Measurements from ENCODE around the gene ACY1.

ACY1 gene

DNA sequence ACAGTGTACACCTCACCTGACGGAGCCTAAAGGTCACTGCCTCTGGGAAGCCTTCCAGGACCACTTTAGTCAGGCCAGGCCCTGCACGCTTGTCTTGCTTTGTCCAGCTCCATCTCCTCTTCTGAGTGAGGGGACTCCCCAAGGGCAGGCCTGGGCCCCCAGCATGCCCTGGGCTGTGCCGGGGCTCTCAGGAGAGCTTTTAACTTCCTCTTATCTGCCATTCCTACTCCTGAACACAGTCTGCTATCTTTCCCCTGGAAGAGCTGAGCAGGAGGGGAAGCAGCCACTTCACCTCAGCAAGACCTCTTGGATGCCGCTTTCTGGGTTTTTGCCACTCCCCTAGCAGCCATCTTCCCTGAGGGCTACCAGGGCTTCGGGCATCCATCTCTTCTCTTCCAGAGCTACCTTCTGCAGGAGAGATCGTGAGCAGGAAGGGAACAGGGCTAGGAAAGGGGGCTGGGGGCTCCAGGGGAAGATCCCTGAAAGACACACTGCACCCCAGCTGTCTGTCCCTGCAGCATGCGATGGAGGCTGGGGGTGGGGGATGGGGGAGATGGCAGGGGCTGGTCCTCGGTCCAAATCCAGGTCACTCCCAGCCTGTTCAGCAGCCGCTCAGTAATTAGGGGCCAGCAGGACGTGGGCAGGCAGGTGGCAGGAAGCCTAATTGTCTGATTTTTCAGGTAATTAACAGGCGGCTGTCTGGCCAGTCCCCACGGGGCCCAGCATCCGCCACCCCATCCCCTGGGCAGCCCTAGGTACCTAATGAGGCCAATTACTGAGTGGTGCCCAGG is 32.3 kb downstream of the ACY1 start:
- ATAC-seq (no peak), DNase-seq (ENCODE audit: low spot score in 2 of 2) (no peak)
- Mint-ChIP-seq H3K36me3 (no peaks in the 10 kb centered on the region), H3K4me3 (no peak overlapping the region), H3K4me1 (no peaks in the 10 kb centered on the region), H3K9me3 (no peaks in the 10 kb centered on the region), H3K27ac (no peak overlapping the region)

DNA sequence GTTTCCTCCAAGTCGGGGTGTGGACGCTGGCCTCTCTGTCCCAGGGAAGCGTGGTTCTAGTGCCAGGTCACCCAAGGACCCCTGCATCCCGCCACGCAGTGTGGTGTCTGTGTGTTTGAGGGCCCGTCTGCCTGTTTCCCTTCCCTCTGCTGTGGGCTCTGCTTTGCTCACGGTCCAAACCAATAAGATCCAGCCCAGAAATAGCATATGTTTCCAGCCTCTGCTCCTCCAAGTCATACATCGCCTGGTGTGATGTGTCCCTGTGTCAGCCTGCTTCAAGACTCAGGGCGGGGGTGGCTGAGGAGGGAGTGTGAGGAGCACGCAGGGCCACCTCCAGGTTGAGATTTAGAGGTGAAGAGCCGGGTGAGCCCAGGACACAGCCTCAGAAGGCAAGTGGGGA is 34.3 kb downstream of the ACY1 start:
- no peak for ATAC-seq
- Mint-ChIP-seq H3K9me3 (no peaks in the 10 kb centered on the region), H3K27ac (no peak overlapping the region), H3K4me1 (no peaks in the 10 kb centered on the region), H3K36me3 (no peaks in the 10 kb centered on the region), H3K4me3 (no peak overlapping the region)
- no peak for DNase-seq (ENCODE audit: low spot score in 2 of 2)

DNA sequence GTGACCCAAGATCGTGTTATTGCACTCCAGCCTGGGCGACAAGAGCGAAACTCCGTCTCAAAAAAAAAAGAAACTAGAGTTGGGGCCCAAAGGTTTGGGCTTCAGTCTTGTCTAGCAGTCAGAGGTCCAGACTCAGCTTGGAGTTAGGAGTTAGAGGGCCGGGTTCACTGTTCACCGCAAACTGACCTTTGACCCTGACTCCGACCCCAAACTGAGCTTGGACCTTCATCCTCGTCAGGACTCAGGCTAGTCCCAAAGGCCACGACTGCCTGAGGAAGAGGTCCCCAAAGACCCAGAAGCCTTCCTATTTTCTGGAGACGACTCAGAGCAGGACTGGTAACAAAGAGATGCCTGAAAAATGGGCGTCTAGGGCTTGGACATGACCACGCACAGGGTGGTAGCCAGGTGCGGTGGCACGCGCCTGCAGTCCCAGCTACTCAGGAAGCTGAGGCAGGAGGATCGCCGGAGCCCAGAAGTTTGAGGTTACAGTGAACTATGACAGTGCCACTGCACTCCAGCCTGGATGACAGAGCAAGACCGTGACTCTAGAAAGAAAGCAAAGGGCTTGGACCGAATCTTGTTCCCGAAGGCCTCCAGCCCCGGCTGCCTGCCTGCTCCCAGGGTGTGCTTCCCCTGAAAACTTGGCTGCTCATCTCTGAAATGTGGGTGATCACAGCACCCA is 35.1 kb downstream of the ACY1 start:
- Mint-ChIP-seq H3K4me3 (no peak overlapping the region), H3K9me3 (no peaks in the 10 kb centered on the region), H3K27ac (no peak overlapping the region), H3K4me1 (no peaks in the 10 kb centered on the region), H3K36me3 (no peaks in the 10 kb centered on the region)
- ATAC-seq, result no peak
- DNase-seq (ENCODE audit: low spot score in 2 of 2), result no peak

DNA sequence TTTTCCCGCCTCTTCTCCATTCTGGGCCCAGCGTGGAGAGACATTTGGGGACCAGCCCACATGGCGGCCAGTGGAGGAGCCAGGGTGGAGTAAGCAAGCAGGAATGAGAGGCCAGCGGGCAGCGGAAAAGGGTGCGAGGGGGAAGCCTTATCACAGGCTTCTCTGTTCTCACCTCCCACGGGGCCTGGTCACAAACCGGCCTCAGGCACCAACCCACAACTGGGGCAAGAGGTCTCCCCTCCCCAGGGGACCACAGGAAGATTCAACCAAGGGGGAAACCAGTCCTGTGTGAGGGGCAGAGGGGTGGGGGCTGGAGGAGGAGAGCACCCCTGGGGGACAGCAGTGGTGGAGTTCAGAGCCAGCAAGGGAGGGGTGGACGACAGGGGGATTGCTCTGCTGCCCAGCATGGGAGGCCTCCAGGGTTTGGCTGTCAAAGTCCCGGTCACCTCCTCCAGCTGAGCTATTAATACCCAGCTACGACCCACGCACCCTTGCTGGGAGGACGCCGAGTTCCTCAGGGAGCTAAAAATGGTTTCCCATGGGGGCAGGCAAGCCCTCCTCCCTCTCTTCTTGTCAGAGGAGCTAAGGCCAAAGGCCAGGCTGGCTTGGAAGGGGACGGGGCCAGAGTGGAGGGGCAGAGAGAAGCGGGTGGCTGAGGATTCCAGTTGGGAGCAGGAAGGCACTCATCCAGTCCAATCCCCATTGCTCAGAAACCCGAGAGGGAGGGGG is 36.2 kb downstream of the ACY1 start:
- Mint-ChIP-seq H3K27ac (no peak overlapping the region), H3K9me3 (no peaks in the 10 kb centered on the region), H3K36me3 (no peaks in the 10 kb centered on the region), H3K4me1 (no peaks in the 10 kb centered on the region), H3K4me3 (no peak overlapping the region)
- no peak for ATAC-seq
- no peak for DNase-seq (ENCODE audit: low spot score in 2 of 2)

DNA sequence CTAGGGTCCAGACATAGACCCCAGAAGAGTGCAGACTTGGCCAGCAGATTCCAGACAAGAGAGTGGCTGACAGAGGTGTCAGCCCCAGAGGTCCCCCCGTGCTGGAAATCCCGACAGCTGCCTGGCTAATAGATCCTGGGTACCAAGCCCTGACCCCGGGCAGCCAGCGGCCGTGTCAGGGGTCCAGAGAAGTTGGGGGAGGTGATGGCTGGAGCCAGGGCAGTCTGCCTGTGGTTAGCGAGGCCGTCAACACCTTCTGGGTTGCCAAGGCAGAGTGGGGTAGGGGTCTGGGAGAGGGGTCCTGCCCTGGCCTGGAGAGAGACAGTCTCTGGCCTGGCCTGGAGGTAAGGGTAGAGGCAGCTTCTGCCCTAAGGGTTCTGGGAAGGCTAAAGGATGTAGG is 37.5 kb downstream of the ACY1 start:
- Mint-ChIP-seq H3K4me1 (peaks cover 11% of the 10 kb centered on the region), H3K9me3 (no peaks in the 10 kb centered on the region), H3K4me3 (no peak overlapping the region)

DNA sequence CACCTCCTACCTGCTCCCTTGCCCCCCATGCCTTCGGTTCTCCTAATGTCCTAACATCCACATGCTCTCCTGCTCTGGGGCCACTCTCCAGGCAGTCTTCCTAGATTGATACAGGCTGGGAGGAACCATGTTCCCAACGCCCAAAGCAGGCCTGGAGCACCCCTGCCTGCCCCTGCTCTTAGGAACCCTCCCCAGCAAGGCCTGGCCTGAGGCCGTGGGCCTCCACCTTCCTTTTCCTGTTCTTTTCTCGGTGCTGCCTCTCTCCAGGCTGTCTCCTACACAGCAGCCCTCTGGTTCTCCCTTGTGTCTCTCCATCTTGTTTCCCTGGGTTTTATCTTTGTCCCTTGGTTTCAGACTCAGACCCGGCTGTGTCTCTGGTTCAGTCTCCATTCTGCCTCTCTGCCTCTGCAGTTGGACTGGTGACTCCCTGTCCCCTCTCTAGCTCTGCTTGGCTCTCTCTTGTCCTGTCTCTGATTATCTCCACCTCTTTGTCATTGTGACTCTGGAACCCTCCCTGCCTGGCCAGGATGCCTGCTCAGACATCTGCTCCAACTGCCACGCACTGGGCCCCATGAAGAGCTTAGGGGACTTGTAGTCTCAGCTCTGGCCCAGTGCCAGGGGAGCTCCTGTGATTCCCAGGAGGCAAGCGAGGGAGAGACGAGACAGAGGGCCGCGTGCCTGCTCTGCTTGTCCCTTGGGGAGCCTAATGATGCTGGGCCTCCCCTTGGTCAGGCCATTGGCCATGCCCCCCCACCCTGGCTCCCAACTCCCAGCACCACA is 38.3 kb downstream of the ACY1 start:
- peak overlapping the region; percentile 71 for H3K27ac Mint-ChIP-seq
- no peaks in the 10 kb centered on the region for H3K36me3 Mint-ChIP-seq
- DNase-seq (ENCODE audit: low spot score in 2 of 2), result no peak

More for the DNA sequence above, 37.5 kb downstream of the ACY1 start:
- peak overlapping the region; percentile 71 for H3K27ac Mint-ChIP-seq
- H3K36me3 Mint-ChIP-seq, result no peaks in the 10 kb centered on the region
- ATAC-seq (no peak), DNase-seq (ENCODE audit: low spot score in 2 of 2) (no peak)

DNA sequence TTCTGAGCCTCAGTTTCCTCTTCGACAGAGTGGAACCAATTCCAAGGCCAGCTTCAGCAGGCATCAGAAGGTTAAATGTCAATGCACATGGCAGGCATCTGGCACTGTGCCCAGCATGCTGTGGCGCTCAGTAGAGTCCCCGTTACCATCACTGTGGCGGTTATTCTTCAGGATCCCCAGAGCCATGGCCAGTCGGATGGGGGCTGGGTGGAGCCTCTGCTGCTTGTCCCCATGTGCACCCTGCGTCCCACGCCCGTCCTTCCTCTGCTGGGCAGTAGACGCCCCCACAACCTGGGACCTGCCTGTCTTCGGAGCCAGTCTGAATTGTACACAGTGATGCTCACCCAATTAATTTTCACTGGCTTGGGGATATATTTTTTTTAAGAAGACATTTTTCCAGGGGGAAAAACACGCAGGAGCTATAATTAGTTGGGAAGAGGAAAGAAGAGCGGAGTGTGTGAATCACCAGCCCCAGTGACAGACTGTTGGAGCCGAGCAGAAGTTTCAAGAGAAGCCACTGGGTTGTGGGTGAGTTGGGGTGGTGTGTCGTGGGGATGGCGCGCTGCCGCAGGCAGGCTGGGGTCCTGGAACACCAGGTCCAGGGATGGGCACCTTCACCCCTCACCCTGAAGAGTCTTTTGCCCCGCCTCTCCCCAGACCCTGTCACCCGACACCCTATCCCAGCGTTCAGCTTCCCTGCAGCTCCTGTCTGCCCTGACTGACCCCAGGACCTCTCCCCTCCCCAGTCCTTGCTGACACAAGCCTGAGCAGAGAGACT is 39.2 kb downstream of the ACY1 start:
- H3K27ac Mint-ChIP-seq, result peak overlapping the region; percentile 71
- H3K36me3 Mint-ChIP-seq, result no peaks in the 10 kb centered on the region
- no peaks in the 10 kb centered on the region for H3K9me3 Mint-ChIP-seq
- ATAC-seq (no peak), DNase-seq (ENCODE audit: low spot score in 2 of 2) (no peak)
- peaks cover 17% of the 10 kb centered on the region for H3K4me1 Mint-ChIP-seq
- no peak overlapping the region for H3K4me3 Mint-ChIP-seq

More for the DNA sequence above, 38.3 kb downstream of the ACY1 start:
- no peaks in the 10 kb centered on the region for H3K9me3 Mint-ChIP-seq
- ATAC-seq, result no peak
- peaks cover 17% of the 10 kb centered on the region for H3K4me1 Mint-ChIP-seq
- no peak overlapping the region for H3K4me3 Mint-ChIP-seq

DNA sequence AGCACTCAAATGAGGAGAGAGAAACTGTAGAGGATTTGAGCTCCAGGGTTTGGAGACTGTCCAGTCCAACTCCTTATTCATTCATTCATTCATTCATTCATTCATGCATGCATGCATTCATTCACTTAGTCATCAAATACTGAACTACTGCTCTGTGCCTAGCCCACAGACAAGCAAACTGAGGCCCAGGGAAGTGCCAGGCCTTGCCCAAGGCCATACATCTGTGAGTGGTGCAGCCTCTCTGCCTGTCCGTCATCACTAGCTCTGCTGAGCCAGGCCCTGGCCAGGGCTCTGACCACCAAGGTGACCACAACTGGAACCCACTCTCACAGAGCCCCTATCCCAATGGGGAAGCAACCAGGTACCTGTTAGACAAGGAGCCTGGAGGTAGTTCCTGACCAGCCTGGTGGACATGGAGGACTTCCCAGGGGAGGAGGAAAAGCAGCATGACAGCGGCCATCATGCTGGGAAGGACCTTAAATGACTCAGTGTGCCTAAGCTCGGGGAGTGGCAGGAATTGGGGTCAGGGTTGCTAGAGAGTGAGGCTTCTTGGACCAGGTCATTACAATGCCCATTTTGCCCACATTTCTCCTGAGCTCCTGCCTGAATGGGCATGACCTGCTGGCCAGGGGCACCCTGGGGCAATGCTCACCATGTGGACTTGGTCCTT is 39.9 kb downstream of the ACY1 start:
- no peaks in the 10 kb centered on the region for H3K9me3 Mint-ChIP-seq
- H3K4me3 Mint-ChIP-seq, result no peak overlapping the region
- peaks cover 17% of the 10 kb centered on the region for H3K4me1 Mint-ChIP-seq
- H3K36me3 Mint-ChIP-seq, result no peaks in the 10 kb centered on the region
- H3K27ac Mint-ChIP-seq, result peak overlapping the region; percentile 5
- no peak for ATAC-seq
- DNase-seq (ENCODE audit: low spot score in 2 of 2), result no peak

DNA sequence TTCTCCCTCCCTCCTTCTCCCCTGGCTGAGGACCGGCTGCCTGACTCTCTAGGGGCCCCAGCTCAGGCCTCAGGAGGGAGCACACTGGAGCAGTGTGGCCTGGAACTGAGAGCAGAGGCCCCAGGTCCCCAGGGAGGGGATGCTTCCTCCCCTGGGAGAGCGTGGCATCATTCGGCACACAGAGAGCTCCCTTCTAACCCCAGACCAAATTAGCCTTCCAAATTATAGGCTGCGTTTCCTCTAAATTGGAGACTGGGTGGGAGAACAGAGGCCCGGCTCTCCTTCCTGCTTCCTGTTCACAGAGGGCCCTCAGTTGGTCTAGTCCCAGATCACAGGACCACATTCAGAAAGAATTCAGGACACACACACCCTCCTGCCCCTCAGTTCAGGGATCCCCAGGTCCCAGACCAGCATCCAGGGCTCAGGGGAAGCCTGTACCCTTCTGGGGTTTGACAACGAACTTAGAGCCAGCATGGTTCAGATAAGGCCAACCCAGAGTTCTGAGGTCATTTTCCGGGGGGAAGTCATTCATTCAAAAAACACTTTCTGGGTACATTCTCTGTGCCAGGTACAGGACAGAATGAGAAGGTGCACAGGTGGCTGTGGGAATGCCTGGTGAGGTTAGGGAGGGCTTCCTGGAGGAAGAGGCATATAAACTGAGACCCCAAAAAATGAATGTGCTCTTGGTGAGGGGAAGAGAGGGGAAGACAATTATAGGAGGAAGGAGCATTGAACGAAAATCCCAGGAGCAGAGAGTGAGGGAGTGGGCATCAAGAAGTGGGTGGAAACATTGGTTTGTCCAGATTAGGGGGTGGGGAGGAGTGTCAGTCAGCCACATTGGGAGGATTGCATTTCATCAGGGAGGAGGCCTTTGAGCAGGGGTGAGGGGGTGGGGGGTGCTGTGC is 40.8 kb downstream of the ACY1 start:
- Mint-ChIP-seq H3K27ac (peak overlapping the region; percentile 5), H3K36me3 (no peaks in the 10 kb centered on the region), H3K9me3 (no peaks in the 10 kb centered on the region), H3K4me3 (no peak overlapping the region), H3K4me1 (peaks cover 17% of the 10 kb centered on the region)
- no peak for ATAC-seq
- DNase-seq (ENCODE audit: low spot score in 2 of 2), result no peak

DNA sequence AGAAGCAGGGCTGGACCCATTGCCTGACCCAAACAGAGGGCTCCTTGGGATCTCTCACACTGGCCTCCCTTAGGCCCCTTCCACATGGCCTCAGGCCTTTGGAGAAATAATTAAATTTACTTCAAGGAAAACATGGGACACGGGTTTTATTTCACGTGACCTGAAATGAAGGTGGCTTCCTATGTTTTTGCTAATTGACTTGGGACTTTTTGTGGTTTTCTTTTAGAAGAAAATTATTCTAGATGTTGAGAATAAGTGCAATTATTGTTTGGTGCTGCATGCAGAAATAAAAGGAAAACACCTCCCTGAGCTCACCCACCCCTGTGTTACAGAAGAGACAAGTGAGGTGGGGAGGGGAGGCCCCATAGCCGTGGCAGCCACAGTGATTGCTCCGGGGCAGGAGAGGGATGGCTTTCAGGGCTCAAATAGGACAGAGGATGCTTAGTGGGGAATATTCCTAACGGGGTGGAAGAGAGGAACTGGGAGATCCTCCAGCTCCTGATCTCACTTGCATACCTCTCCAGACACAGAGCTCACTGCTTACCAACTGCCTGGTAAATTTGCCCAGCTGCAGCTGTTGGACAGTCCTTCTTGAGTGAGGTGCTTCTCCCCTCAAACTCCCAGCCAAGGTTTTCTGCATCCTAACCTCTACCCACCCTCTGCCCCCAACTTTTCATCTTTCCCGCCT is 41.6 kb downstream of the ACY1 start:
- H3K4me3 Mint-ChIP-seq, result no peak overlapping the region
- peaks cover 17% of the 10 kb centered on the region for H3K4me1 Mint-ChIP-seq
- no peaks in the 10 kb centered on the region for H3K9me3 Mint-ChIP-seq
- DNase-seq (ENCODE audit: low spot score in 2 of 2) (no peak), ATAC-seq (no peak)
- H3K36me3 Mint-ChIP-seq, result no peaks in the 10 kb centered on the region
- H3K27ac Mint-ChIP-seq, result peak overlapping the region; percentile 5

DNA sequence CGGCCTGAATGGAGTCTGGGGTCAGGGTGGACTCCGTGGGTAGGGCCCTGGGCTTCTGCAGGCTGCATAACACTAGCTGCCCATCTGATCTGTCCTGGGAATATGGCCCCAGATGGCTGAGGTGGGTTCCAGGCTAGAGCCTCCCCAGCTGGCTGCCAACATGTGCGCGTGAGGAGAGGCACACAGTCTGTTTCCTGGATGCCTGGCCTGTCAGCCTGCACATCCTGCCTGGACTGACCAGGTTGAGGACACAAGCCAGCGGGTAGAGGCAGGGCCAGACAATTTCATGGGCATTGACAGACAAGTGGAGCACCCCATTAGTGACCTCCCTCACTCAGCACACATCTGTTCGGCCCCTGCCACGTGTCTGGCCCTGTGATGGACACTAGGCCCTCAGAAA is 42.1 kb downstream of the ACY1 start:
- no peaks in the 10 kb centered on the region for H3K9me3 Mint-ChIP-seq
- H3K4me3 Mint-ChIP-seq, result no peak overlapping the region
- H3K36me3 Mint-ChIP-seq, result no peaks in the 10 kb centered on the region
- DNase-seq (ENCODE audit: low spot score in 2 of 2) (no peak), ATAC-seq (no peak)
- peaks cover 17% of the 10 kb centered on the region for H3K4me1 Mint-ChIP-seq
- H3K27ac Mint-ChIP-seq, result peak overlapping the region; percentile 2

DNA sequence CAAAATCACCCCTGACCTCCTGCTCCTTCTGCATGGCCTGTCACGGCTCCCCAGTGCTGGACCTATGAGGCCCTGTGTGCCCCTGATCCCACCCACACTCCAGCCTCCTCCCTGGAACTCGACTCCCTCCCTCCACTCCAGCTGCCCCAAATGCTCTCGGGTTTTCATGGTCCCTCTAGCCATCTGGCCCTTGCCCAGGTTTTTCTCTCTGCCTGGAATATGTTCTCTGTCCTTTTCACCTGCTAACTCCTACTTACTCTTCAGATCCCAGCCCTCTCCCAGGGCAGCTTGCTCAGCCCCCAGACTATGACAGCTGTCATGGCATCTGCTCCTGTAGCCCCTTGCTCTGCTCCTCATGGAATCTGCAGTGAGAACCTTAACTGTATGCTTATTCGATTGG is 42.7 kb downstream of the ACY1 start:
- no peak for DNase-seq (ENCODE audit: low spot score in 2 of 2)
- no peak for ATAC-seq
- Mint-ChIP-seq H3K4me1 (peaks cover 17% of the 10 kb centered on the region), H3K4me3 (no peak overlapping the region), H3K27ac (peak overlapping the region; percentile 2), H3K9me3 (no peaks in the 10 kb centered on the region), H3K36me3 (no peaks in the 10 kb centered on the region)

DNA sequence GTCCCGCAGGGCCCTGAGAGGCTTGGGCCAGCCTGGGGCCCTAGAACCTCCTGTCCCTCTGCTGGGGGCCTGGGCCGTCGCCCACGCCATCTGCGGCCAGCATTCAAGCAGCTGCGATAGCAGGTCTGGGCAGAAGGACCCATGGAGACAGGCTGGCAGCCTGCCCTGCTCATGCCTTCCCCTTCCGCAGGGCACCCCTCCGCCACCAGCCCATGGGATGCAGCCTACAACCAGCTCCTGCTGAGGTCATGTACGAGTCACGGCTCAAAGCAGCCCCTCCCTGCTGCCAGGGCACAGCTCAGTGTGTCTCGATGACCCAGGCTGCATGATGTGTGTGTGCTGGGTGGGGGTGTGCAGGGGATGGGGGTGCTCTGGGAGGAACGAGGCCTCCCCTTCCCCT is 45.2 kb downstream of the ACY1 start:
- Mint-ChIP-seq H3K9me3 (no peaks in the 10 kb centered on the region), H3K4me3 (no peak overlapping the region), H3K36me3 (no peaks in the 10 kb centered on the region), H3K4me1 (peaks cover 23% of the 10 kb centered on the region), H3K27ac (no peak overlapping the region)
- ATAC-seq, result no peak
- no peak for DNase-seq (ENCODE audit: low spot score in 2 of 2)

Measured in stimulated activated effector memory CD8-positive, alpha-beta T cell treated with anti-CD3 and anti-CD28 coated beads, Interleukin-12 subunit alpha, Interleukin-12 subunit beta, amount 100 ng/mL, for 72 hours (primary cell).